ENCODE data around the gene FDX2. TPM values are rescaled to one million over a fixed set of nuclear protein-coding genes. Genes with fewer than 3 reads are reported as not detected.

The FDX2 gene
- total and polyA plus RNA-seq, 2 of the 13 experiments (the other 11 are each of a cell fraction or from before 2014, with no cell fraction given): 21.0 to 24.7 TPM

- TF ChIP-seq, protein P1, sequence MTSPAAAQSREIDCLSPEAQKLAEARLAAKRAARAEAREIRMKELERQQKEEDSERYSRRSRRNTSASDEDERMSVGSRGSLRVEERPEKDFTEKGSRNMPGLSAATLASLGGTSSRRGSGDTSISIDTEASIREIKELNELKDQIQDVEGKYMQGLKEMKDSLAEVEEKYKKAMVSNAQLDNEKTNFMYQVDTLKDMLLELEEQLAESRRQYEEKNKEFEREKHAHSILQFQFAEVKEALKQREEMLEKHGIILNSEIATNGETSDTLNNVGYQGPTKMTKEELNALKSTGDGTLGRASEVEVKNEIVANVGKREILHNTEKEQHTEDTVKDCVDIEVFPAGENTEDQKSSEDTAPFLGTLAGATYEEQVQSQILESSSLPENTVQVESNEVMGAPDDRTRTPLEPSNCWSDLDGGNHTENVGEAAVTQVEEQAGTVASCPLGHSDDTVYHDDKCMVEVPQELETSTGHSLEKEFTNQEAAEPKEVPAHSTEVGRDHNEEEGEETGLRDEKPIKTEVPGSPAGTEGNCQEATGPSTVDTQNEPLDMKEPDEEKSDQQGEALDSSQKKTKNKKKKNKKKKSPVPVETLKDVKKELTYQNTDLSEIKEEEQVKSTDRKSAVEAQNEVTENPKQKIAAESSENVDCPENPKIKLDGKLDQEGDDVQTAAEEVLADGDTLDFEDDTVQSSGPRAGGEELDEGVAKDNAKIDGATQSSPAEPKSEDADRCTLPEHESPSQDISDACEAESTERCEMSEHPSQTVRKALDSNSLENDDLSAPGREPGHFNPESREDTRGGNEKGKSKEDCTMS (CRISPR knock-in tag; conservative IDR thresholded peaks at IDR 0.05): no peak
- TF ChIP-seq ZNF350 (CRISPR knock-in tag; IDR thresholded peaks at IDR 0.05; ENCODE audit: borderline replicate concordance, low read depth) (no peak; the same call in none of the 2 replicates), GFI1 (CRISPR knock-in tag; IDR thresholded peaks at IDR 0.05; ENCODE audit: borderline replicate concordance) (no peak), PCBP1 (IDR thresholded peaks at IDR 0.05; ENCODE audit: borderline replicate concordance, low read depth, low read length) (no peak), ZNF235 (CRISPR knock-in tag; IDR thresholded peaks at IDR 0.05; ENCODE audit: borderline replicate concordance) (peak; percentile 43; the same call in 1 of the 2 replicates), MED13 (CRISPR knock-in tag; IDR thresholded peaks at IDR 0.05) (no peak), FOXM1 (CRISPR knock-in tag; IDR thresholded peaks at IDR 0.05) (no peak), RARA (CRISPR knock-in tag; IDR thresholded peaks at IDR 0.05) (peak; percentile 24; the same call in 1 of the 2 replicates), CC2D1A (CRISPR knock-in tag; IDR thresholded peaks at IDR 0.05) (no peak), CREBL2 (CRISPR knock-in tag; IDR thresholded peaks at IDR 0.05; ENCODE audit: borderline replicate concordance) (no peak), SRY (CRISPR knock-in tag; IDR thresholded peaks at IDR 0.05) (no peak), ZNF550 (CRISPR knock-in tag; IDR thresholded peaks at IDR 0.05; ENCODE audit: borderline replicate concordance) (no peak), ZSCAN31 (CRISPR knock-in tag; IDR thresholded peaks at IDR 0.05; ENCODE audit: low read depth) (peak; percentile 88), ASH2L (IDR thresholded peaks at IDR 0.05; ENCODE audit: insufficient read length, low read depth, low read length) (no peak), CHD4 (IDR thresholded peaks at IDR 0.05; ENCODE audit: borderline replicate concordance, low read length) (no peak), RXRA (CRISPR knock-in tag; IDR thresholded peaks at IDR 0.05) (no peak), ZNF7 (CRISPR knock-in tag; IDR thresholded peaks at IDR 0.05) (no peak), ZNF317 (CRISPR knock-in tag; IDR thresholded peaks at IDR 0.05) (peak; percentile 40; the same call in 1 of the 2 replicates), SNAPC5 (CRISPR knock-in tag; IDR thresholded peaks at IDR 0.05; ENCODE audit: borderline replicate concordance) (no peak), RARG (CRISPR knock-in tag; IDR thresholded peaks at IDR 0.05; ENCODE audit: low read depth) (no peak)
- TF ChIP-seq, protein P2, sequence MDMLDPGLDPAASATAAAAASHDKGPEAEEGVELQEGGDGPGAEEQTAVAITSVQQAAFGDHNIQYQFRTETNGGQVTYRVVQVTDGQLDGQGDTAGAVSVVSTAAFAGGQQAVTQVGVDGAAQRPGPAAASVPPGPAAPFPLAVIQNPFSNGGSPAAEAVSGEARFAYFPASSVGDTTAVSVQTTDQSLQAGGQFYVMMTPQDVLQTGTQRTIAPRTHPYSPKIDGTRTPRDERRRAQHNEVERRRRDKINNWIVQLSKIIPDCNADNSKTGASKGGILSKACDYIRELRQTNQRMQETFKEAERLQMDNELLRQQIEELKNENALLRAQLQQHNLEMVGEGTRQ (IDR thresholded peaks at IDR 0.05; ENCODE audit: low read depth, low read length): no peak
- TF ChIP-seq, protein P2 (CRISPR knock-in tag; IDR thresholded peaks at IDR 0.05; ENCODE audit: borderline replicate concordance): no peak
- TF ChIP-seq, protein P3, sequence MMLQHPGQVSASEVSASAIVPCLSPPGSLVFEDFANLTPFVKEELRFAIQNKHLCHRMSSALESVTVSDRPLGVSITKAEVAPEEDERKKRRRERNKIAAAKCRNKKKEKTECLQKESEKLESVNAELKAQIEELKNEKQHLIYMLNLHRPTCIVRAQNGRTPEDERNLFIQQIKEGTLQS (CRISPR knock-in tag; IDR thresholded peaks at IDR 0.05): no peak
- TF ChIP-seq, protein P4, sequence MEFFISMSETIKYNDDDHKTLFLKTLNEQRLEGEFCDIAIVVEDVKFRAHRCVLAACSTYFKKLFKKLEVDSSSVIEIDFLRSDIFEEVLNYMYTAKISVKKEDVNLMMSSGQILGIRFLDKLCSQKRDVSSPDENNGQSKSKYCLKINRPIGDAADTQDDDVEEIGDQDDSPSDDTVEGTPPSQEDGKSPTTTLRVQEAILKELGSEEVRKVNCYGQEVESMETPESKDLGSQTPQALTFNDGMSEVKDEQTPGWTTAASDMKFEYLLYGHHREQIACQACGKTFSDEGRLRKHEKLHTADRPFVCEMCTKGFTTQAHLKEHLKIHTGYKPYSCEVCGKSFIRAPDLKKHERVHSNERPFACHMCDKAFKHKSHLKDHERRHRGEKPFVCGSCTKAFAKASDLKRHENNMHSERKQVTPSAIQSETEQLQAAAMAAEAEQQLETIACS (CRISPR knock-in tag; IDR thresholded peaks at IDR 0.05): no peak
Measured at GRCh38 chr19:10334588-10335351, 19.0 kb upstream of the FDX2 start (continued).
